MCF 10A (cell line): ENCODE data around the gene MTFP1. TPM values are rescaled to one million over a fixed set of nuclear protein-coding genes. Genes with fewer than 3 reads are reported as not detected.

Experiments
- BruUV-seq: library from RNA; stranded (reverse); fragments of 400-500 nt; replicated peaks from 2 replicates; lab custom pipeline; 2021; lab: Mats Ljungman, UMichigan
- CTCF ChIA-PET: fragments of 300-600 bp; sonication (Branson Sonifier 250); formaldehyde crosslinking; extraction: SDS; loops from one replicate; lab custom pipeline; 2021; ENCODE audit warnings: antibody characterized with exemption, inconsistent platforms; lab: Yijun Ruan, JAX
- POLR2A ChIA-PET: fragments of 300-600, 350-650 bp; sonication (Branson Sonifier 250); formaldehyde crosslinking; extraction: SDS; loops from one replicate; lab custom pipeline; 2020; ENCODE audit warnings: antibody characterized with exemption, inconsistent platforms; lab: Yijun Ruan, JAX
- DNase-seq: peaks from one replicate; pipeline ENCODE4 v3.0.0-alpha.2; 2018; ENCODE audit not compliant: unreplicated experiment
- H3K27ac Mint-ChIP-seq: one replicate; pipeline ENCODE4 v1.8.0; 2022; ENCODE audit warnings: mild to moderate bottlenecking, low read depth, mixed read lengths; ENCODE audit not compliant: unreplicated experiment
- H3K27me3 Mint-ChIP-seq: one replicate; pipeline ENCODE4 v1.8.0; 2022; ENCODE audit warnings: mixed read lengths; ENCODE audit not compliant: insufficient read depth, unreplicated experiment
- H3K36me3 Mint-ChIP-seq: one replicate; pipeline ENCODE4 v1.8.0; 2022; ENCODE audit warnings: mild to moderate bottlenecking, moderate library complexity, mixed read lengths; ENCODE audit not compliant: insufficient read depth, unreplicated experiment
- H3K4me1 Mint-ChIP-seq: one replicate; pipeline ENCODE4 v1.8.0; 2022; ENCODE audit warnings: mixed read lengths; ENCODE audit not compliant: insufficient read depth, unreplicated experiment
- H3K4me3 Mint-ChIP-seq: one replicate; pipeline ENCODE4 v1.8.0; 2022; ENCODE audit warnings: mild to moderate bottlenecking, moderate library complexity, mixed read lengths; ENCODE audit not compliant: unreplicated experiment
- H3K9me3 Mint-ChIP-seq: one replicate; pipeline ENCODE4 v1.8.0; 2022; ENCODE audit warnings: mixed read lengths; ENCODE audit not compliant: unreplicated experiment
- CTCF ChIP-seq: fragments of 200-600 bp; IDR thresholded peaks from one replicate; pipeline ENCODE4 v1.8.0; 2022; ENCODE audit warnings: antibody characterized with exemption, mild to moderate bottlenecking; ENCODE audit not compliant: unreplicated experiment
- intact Hi-C: fragments of 100-400 bp; cut with micrococcal nuclease; formaldehyde crosslinking; loops from 2 replicates; pipeline ENCODE4 v1.14.1; 2022
- total RNA-seq: library from RNA; stranded (reverse); gene quantifications from 2 replicates; pipeline ENCODE4 v1.2.3, GENCODE V29; 2022

The MTFP1 gene
- total RNA-seq, 1 experiment from 2014 or later: 31.6 TPM

GRCh38 chr22:30453731-30454510, 28.4 kb downstream of the MTFP1 start:
- intact Hi-C loops: no loop called here
- BruUV-seq: no TSS peak
- Mint-ChIP-seq H3K4me3 (no peak overlapping the region), H3K9me3 (no peaks in the 10 kb centered on the region), H3K4me1 (no peaks in the 10 kb centered on the region), H3K27me3 (peaks cover 11% of the 10 kb centered on the region), H3K27ac (no peak overlapping the region), H3K36me3 (peaks cover 6% of the 10 kb centered on the region)
- no peak for TF ChIP-seq CTCF
- DNase-seq: peak; percentile 15
- ChIA-PET CTCF (no interaction called here), POLR2A (interaction anchor here (0.6 kb wide), 2 partner anchors 30 to 52 kb away, joined by 3 to 4 read pairs; no protein-coding TSS in a partner anchor)

- no peak for DNase-seq
- TF ChIP-seq CTCF: no peak
- Mint-ChIP-seq H3K36me3 (peaks cover 6% of the 10 kb centered on the region), H3K9me3 (no peaks in the 10 kb centered on the region), H3K4me3 (no peak overlapping the region), H3K27me3 (peaks cover 11% of the 10 kb centered on the region), H3K4me1 (no peaks in the 10 kb centered on the region), H3K27ac (no peak overlapping the region)
- POLR2A ChIA-PET: no interaction called here
- CTCF ChIA-PET: interaction anchor here (1.0 kb wide), 1 partner anchor 36 kb away, joined by 3 read pairs; no protein-coding TSS in a partner anchor
- no TSS peak for BruUV-seq
- intact Hi-C loops: no loop called here
These were observed 29.7 kb downstream of the MTFP1 start for GRCh38 chr22:30455075-30455840.

GRCh38 chr22:30457981-30458380, 32.4 kb downstream of the MTFP1 start:
- H3K36me3 Mint-ChIP-seq: peaks cover 6% of the 10 kb centered on the region
- DNase-seq: no peak
- intact Hi-C loops: no loop called here

More at GRCh38 chr22:30457981-30458380, 32.4 kb downstream of the MTFP1 start:
- TF ChIP-seq CTCF: no peak
- Mint-ChIP-seq H3K4me1 (no peaks in the 10 kb centered on the region), H3K27me3 (peaks cover 11% of the 10 kb centered on the region), H3K9me3 (no peaks in the 10 kb centered on the region), H3K4me3 (no peak overlapping the region), H3K27ac (no peak overlapping the region)
- BruUV-seq: no TSS peak
- POLR2A ChIA-PET: interaction anchor here (1.3 kb wide), 1 partner anchor 15 kb away, joined by 3 read pairs; no protein-coding TSS in a partner anchor
- CTCF ChIA-PET: interaction anchor here (0.6 to 2.4 kb wide), 6 partner anchors 11 to 71 kb away, joined by 3 to 9 read pairs (median 3); partner anchors contain the start of gene RNF215
